KMS-11 (cell line): Measurements from ENCODE around the gene TMEM250.

Experiments
- H2AFZ ChIP-seq: fragments of 200-600 bp; sonication (generic); 2 replicates; pipeline ENCODE4 v1.6.1; 2016; ENCODE audit warnings: antibody characterized with exemption, mixed run types, low read depth
- H3K27ac ChIP-seq: fragments of 200-600 bp; sonication (generic); 2 replicates; pipeline ENCODE4 v1.6.1; 2016; ENCODE audit warnings: mild to moderate bottlenecking, mixed run types
- H3K27me3 ChIP-seq: fragments of 200-600 bp; sonication (generic); 2 replicates; pipeline ENCODE4 v1.6.1; 2017; ENCODE audit warnings: mild to moderate bottlenecking, low read depth, mixed run types, moderate library complexity; ENCODE audit not compliant: insufficient read depth
- H3K36me3 ChIP-seq: fragments of 200-600 bp; sonication (generic); 2 replicates; pipeline ENCODE4 v1.6.1; 2017; ENCODE audit warnings: mild to moderate bottlenecking, mixed run types; ENCODE audit not compliant: insufficient read depth
- H3K4me1 ChIP-seq: fragments of 200-600 bp; sonication (generic); 2 replicates; pipeline ENCODE4 v1.6.1; 2016; ENCODE audit warnings: mild to moderate bottlenecking, low read depth, mixed run types; ENCODE audit not compliant: poor library complexity, severe bottlenecking
- H3K4me2 ChIP-seq: fragments of 200-600 bp; sonication (generic); 2 replicates; pipeline ENCODE4 v1.7.0; 2016; ENCODE audit warnings: mild to moderate bottlenecking, mixed run types
- H3K4me3 ChIP-seq: fragments of 200-600 bp; sonication (generic); IDR thresholded peaks from 2 replicates; pipeline ENCODE4 v1.6.1; 2017; ENCODE audit warnings: low read depth, low read length, mixed read lengths; ENCODE audit not compliant: insufficient read depth
- H3K79me2 ChIP-seq: fragments of 200-600 bp; sonication (generic); 2 replicates; pipeline ENCODE4 v1.6.1; 2016; ENCODE audit warnings: low read depth, mixed run types; ENCODE audit not compliant: insufficient read depth
- H3K9ac ChIP-seq: fragments of 200-600 bp; sonication (generic); 2 replicates; pipeline ENCODE4 v1.6.1; 2016; ENCODE audit warnings: mild to moderate bottlenecking, mixed run types
- H4K20me1 ChIP-seq: fragments of 200-600 bp; sonication (generic); 2 replicates; pipeline ENCODE4 v1.6.1; 2016; ENCODE audit warnings: mild to moderate bottlenecking, mixed run types; ENCODE audit not compliant: insufficient read depth
- TF ChIP-seq, protein P1 (sequence below): fragments of 200-600 bp; sonication (generic); conservative IDR thresholded peaks from 2 replicates; pipeline ENCODE4 v1.6.1; 2017; ENCODE audit warnings: low read depth, mild to moderate bottlenecking, antibody characterized with exemption, low read length, moderate library complexity, mixed read lengths

Gene TMEM250

DNA sequence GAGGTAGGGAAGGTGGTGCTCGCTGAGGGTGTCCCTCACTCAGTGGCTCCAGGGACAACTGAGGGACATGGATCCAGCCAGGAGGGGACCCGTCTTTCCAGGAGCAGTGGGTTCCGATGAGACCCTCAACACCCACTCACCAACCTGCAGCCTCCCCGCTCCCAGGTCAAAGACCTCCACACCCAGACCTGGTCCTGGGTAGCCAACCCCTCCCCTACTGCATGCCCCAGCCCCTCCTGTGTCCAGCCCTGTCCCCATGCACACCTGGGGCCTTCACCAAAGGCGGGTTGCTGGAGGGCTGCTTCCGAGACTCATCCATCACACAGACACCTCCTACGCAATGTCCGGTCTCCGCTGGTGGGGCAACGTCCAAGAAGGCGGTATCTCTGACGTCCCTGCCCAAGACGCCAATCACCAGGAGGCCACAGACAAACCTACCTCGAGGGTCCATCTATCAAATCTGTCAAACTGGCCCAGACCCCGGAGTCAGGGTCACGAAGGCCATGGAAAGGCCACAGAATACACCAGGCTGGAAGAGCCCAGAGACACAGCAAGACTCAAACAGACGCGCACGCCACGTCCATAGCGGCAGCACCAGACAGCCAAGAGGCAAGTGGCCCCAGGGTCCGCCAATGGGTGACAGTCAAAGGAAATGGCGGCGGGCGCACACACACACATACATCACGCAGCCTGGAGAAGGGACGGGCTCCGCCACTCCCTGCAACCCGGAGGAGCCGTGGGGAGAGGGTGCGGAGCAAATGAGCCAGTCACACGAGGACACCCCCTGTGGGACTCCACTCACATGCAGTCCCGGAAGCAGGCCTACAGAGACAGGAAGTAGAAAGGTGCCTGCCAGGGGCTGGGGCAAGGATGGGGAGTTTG is 34.4 kb downstream of the TMEM250 start:
- no peaks in the 10 kb centered on the region for H4K20me1 ChIP-seq
- H3K4me3 ChIP-seq, result no peak overlapping the region
- H3K4me2 ChIP-seq, result no peak overlapping the region
- TF ChIP-seq, protein P1, sequence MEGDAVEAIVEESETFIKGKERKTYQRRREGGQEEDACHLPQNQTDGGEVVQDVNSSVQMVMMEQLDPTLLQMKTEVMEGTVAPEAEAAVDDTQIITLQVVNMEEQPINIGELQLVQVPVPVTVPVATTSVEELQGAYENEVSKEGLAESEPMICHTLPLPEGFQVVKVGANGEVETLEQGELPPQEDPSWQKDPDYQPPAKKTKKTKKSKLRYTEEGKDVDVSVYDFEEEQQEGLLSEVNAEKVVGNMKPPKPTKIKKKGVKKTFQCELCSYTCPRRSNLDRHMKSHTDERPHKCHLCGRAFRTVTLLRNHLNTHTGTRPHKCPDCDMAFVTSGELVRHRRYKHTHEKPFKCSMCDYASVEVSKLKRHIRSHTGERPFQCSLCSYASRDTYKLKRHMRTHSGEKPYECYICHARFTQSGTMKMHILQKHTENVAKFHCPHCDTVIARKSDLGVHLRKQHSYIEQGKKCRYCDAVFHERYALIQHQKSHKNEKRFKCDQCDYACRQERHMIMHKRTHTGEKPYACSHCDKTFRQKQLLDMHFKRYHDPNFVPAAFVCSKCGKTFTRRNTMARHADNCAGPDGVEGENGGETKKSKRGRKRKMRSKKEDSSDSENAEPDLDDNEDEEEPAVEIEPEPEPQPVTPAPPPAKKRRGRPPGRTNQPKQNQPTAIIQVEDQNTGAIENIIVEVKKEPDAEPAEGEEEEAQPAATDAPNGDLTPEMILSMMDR, result no peak
- no peak overlapping the region for H3K9ac ChIP-seq
- peaks cover 97% of the 10 kb centered on the region for H3K27me3 ChIP-seq
- H3K27ac ChIP-seq, result no peak overlapping the region
- no peaks in the 10 kb centered on the region for H3K36me3 ChIP-seq
- H3K4me1 ChIP-seq, result no peaks in the 10 kb centered on the region
- H2AFZ ChIP-seq, result no peak overlapping the region
- H3K79me2 ChIP-seq, result no peaks in the 10 kb centered on the region

DNA sequence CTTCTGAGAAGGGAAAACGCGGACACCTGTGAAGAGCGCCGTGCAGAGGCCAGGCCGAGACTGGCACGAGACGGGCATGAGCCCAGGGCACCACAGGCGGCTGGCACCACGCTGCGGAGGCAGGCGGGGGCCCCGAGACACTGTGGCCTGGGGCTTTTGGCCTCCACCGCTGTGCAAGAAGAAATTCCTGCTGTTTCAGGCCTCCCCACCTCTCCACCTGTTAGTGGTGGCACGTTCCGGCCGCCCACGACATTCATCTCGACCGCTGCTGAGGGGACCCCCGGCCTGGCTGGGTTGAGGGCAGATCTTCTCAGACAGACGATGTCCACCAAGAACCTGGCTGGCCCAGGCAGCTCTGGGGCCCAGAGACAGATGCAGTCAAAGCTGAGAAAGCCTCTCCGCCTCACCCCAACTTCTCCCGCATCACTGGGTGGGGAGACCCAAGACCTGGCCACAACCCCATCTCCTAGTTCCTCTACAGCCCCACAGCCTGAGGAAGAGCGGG is 35.1 kb downstream of the TMEM250 start:
- H3K4me3 ChIP-seq, result no peak overlapping the region
- no peak overlapping the region for H3K27ac ChIP-seq
- peaks cover 94% of the 10 kb centered on the region for H3K27me3 ChIP-seq
- no peaks in the 10 kb centered on the region for H4K20me1 ChIP-seq
- H3K9ac ChIP-seq, result no peak overlapping the region
- no peaks in the 10 kb centered on the region for H3K79me2 ChIP-seq
- no peak overlapping the region for H2AFZ ChIP-seq
- no peaks in the 10 kb centered on the region for H3K4me1 ChIP-seq
- H3K36me3 ChIP-seq, result no peaks in the 10 kb centered on the region
- no peak overlapping the region for H3K4me2 ChIP-seq
- TF ChIP-seq, protein P1, result no peak

DNA sequence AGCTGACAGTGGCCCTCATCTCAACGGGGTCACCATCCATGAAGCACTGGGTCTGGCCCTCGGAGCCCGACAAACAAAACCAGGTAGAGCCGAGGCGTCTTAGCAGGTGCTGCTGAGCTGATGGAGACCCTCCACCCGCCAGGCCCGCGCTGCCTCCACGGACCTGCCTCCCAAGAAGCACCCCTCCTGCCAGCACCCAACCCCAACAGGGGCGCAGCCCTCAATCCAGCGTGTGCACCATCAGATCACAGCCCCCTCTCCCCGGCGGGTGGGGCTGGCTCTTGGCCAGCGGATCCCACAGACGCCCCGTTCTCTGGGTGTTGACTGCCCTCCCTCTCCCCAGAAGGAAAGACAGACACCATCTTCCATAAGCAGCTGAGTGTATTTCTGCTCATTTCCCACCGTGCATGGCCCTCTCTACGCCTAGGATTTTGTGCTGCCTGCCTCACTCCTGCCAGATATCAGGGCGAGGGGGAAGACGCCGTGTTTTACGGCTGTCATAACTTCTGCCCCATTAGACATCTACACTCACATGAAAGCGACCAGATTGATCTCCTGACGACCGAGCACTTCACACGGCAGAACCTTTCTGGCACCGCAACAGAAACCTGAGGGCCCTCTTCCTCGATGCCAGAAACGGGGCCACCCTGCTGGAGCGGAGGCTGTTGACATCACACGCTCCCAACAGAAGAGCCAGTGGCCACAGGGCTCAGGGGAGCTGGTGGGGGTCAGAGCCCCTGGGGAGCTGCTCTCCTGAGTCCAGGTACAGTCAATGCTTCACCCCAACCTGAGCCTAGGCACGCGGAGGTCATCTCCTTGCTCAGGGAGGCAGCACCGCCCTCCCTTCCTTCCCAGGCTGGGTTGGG is 35.9 kb downstream of the TMEM250 start:
- peaks cover 93% of the 10 kb centered on the region for H3K27me3 ChIP-seq
- no peaks in the 10 kb centered on the region for H3K79me2 ChIP-seq
- H4K20me1 ChIP-seq, result no peaks in the 10 kb centered on the region
- H3K9ac ChIP-seq, result no peak overlapping the region
- H3K4me2 ChIP-seq, result no peak overlapping the region
- H2AFZ ChIP-seq, result no peak overlapping the region
- H3K4me3 ChIP-seq, result no peak overlapping the region
- H3K27ac ChIP-seq, result no peak overlapping the region
- no peaks in the 10 kb centered on the region for H3K36me3 ChIP-seq
- H3K4me1 ChIP-seq, result no peaks in the 10 kb centered on the region
- TF ChIP-seq, protein P1, result no peak

DNA sequence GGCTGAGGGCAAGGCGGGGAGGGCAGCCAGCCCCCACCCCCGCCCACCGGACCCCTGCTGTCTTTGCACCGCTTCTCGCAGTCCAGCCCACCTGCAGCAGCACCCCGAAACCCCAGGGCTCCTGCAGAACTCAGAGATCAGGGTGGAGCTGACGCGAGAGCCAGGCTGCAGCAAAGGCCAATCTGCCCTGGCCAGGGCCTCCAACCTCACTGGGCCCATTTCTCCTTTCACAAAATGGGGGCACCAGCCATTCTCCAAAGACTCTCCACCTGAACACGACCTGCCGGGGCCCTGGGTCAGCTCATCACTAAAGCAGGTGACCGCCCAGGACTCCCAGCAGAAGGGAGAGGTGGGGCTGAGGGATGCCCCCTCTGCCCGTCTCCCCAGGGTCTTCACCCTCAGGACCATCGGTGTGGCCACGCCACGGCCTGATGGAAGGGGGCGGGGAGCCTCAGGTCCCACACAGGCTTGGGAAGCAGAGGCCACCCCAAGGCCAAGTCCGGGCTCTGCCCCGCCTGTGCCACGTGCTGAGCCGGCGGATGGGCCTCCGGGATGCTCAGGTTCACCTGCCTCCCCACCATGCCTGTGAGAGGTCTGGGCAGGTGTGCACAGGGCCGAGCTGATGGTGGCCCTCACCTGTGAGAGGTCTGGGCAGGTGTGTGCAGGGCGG is 36.7 kb downstream of the TMEM250 start:
- H3K9ac ChIP-seq, result no peak overlapping the region
- H2AFZ ChIP-seq, result no peak overlapping the region
- H3K4me3 ChIP-seq, result no peak overlapping the region
- H3K36me3 ChIP-seq, result no peaks in the 10 kb centered on the region
- no peak overlapping the region for H3K4me2 ChIP-seq
- H3K27ac ChIP-seq, result no peak overlapping the region
- no peaks in the 10 kb centered on the region for H3K4me1 ChIP-seq
- H3K79me2 ChIP-seq, result no peaks in the 10 kb centered on the region
- no peaks in the 10 kb centered on the region for H4K20me1 ChIP-seq
- H3K27me3 ChIP-seq, result peaks cover 93% of the 10 kb centered on the region
- TF ChIP-seq, protein P1, result no peak
